Anterior cingulate cortex (tissue), 58 donors: ENCODE data around the gene DACT1.

Source experiments
- DNase-seq, 58 donors: peaks; one replicate each; lab custom pipeline; 2025; lab: John Stamatoyannopoulos, UW

Gene DACT1

DNA sequence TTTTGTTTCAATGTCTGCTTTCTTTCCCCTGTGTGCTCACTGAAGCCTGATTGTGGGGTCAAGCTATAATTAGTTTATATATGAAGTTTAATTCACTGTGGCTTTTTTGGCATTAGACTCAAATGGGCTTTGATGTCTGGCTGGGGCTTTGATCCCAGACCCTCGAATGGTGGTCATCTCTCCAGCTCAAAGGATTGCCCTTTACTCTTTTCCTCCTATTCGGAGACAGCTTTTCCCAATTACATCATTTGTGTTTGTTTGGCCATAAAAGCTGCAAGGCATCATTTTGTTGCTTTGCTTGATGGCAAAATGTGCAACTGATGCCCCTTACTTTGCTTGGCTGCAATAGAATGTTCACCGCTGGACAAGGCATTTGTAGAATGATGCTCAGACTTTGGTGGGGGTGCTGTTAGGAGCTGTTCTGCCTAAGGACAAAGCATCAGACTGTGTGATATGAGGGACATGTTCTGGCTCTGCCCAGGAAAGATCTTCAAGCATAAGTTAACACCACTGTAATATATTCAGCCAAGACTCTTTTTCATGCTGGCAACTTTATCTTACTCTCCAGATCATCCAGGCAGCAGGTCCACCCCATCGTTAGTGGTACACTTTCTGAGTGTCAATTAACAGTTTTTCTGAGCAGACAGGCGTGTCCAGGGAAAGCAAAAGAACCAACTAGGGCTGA, 3.2 kb upstream of the DACT1 start:
- DNase-seq: peak in 1 of 58 donors; percentile 5

DNA sequence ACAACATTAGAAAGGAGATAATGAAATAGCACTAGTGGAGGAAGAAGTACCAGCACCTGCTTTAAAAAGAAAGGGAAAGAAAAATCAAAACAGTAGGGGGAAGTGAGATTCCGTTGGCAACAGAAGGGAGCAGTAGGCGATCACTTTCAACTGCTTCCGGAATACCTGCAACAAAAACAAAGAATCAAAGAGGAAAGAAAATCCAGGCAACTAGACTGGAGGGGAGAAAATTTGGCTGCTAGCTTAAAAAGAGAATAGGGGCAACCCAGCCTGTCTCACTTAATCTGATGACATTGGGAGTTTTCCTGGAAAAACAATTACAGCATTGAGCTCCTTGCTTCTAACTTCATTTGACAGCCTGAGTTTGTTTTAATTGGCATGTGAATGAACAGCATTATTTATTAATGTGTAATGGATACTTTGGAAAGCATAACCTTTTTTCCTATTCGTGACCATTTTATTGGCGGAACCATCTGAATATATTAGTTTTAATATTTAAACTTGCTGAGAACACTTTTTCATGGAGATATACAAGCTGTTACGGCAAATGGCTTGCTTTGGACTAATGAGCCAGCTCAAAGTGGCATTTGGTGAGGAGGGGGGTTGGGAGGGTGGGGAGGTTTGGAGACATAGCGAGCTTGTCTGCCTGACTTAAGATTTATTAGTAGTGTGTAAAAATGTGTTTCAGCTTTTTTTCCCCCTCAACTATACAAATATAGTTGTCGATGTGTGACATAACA, 2.5 kb upstream of the DACT1 start:
- DNase-seq: no peak

DNA sequence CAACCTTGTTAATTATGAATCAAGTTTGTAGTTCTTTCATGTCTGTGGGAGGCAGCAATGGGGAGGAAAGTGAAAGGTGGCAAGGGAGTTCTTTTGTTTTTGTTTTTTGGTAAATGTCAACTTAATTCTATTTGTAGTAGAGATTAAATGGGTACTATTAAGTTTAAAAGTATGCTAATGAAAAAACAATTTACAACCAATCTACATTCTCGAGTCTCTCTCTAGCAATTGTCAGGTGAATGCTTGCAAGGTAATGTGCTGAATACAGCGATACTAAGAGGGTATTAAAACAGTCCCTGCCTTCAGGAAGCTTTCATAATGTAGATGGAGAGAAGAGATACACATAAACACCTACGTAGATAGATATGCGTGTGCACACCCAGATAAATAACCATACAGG, 1.6 kb upstream of the DACT1 start:
- no peak for DNase-seq

DNA sequence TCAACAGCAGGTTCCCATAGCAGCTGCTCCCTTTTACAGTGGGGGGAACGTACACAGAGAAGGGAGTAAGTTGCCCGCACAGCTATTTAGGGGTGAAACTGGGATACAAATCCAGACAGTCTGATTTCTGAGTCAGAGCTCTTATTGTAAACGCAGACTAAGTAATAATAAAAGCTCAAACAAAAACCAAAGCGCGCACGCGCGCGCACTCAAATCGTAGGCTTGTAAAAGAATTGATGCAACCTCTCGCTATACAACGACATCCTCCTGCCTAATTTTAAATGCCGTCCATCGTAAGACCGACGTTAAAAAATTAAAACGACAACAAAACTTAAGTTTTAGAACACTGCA, 747 bp upstream of the DACT1 start:
- DNase-seq: peak in 35 of 58 donors; percentile 4 to 74 (median 35)

DNA sequence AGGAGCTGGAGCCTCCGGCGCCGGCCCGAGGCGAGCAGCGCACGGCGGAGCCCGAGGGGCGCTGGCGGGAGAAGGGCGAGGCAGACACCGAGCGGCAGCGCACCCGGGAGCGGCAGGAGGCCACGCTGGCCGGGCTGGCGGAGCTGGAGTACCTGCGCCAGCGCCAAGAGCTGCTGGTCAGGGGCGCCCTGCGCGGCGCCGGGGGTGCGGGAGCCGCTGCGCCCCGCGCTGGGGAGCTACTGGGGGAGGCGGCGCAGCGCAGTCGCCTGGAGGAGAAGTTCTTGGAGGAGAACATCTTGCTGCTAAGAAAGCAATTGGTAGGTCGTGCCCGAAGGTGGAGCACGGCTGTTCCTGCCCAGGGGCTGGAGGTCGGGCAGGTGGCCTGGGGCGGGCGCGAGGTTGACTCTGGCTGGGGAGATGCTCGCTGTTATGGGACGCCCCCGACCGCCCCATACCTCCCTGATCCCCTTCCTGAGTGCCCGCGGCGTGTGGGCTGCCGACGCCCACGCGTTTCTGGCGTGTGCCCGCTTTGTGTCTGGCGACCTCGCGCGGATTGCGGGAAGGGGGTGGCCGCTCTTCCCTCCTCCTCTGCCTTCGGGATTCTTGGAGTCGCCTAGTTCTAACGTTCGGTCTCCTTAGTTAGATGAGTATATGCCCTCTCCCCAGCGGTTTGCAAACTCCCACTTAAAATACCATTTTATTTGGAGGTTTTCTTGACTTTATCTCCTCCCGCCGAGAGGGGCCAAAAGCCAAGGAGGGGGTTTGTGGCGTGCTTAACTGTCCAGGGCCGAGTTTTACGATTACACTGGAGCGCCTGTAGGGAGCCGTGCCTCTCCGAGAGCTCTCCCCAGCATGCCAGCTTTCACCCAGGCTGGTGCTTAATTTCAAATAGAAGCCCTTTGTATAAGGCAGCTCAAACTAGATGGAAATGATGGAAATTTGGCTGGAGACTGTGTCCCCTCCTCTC, 752 bp downstream of the DACT1 start:
- DNase-seq: peak in 24 of 58 donors; percentile 6 to 61 (median 26)

DNA sequence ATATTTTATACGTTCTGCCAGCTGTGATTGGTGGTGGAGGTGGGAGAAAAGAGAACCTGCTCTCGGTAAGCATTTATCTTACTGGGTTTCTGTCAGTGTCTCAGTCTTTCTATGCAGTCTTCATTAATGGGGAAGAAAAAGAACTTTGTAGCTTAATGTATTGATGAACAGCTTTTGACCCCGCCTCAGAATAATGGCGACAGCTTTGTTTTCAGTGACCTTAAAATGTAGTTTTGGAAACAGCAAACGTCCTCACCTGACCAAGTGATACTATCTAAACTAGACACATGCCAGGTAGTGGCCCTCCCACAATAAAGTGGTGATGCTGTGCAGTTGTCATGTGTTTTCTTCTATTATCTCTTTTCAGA, 1.4 kb downstream of the DACT1 start:
- DNase-seq: no peak

DNA sequence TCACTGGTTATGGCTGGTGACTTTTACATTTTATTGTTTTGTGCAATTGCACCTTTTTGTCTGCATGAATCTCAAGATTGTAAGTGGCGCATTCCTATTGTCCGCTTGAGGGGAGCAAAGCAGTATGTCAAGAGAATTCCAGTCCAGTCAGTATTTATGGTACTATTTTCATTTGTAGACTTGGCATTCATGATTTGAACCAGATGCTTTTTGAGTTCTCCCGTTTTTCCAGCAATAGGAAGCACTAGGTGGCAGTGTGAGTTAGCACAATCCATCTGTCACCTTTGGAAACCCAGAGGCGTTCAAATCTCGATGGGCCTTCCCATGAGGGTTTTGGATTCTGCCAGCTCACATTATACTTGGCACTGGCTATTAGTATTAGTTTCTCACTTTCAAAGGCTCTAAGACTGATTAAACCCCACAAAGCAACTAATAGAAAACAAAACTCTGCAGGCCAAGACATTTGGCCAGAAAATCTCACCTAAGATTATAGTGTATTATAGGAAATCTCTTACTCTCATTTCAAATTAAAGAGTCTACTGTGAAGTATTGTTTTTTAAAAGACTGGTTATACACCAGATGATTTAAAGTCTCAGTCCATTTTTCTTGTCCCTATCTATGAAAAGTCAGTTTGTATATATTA, 2.2 kb downstream of the DACT1 start:
- DNase-seq: peak in 43 of 58 donors; percentile 3 to 69 (median 39)

DNA sequence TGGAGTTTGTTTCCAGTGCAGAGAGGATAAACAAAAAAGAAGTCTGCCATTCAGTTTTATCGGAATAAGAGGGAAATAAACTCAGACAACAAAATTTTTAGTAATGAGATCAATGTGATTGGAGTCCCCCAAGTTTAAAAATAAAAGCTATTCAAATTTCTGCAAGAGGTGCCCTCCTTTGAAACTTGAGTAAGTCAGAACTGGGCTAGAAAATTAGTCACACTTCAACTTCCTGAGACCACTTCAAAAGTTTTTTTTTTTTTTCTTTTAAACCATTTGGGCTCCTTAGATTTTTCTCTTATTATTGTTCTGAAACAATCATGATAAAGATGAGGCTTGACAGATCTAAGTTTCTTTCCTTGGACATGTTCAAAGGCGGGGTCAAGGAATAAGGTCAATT, 3.2 kb downstream of the DACT1 start:
- DNase-seq: no peak

DNA sequence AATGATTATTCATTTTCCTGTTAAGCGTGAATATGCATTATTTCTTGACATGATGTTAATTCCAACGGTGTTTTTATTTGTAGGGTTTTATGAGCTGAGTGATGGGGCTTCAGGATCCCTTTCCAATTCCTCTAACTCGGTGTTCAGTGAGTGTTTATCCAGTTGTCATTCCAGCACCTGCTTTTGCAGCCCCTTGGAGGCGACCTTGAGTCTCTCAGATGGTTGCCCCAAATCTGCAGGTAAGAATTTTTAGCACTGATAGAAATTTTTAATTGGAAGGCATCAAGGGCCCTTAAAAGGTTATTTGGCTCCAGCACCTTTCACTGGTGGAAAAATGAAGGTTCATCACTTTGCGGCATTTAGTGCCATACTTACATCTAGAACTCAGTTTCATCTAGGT, 3.7 kb downstream of the DACT1 start:
- DNase-seq: no peak

DNA sequence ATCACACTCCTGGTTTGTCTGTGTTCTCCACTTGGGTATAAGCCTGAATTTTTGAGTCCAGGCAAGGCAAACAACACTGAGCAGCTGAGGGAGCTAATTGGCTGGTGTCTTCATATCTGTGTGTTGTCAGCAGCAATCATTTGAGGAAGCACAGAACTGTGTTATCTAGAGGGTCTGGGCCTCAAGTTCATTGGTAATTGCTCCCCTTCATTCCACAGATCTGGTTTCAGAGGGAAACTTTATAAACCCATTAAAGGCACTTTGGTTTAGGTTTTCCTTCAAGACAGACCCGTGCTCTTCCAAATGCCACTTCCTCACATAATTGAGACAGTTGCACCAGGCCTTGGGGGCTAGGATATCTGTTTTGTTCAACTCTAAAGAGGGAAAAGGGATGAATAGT, 5.6 kb downstream of the DACT1 start:
- DNase-seq: no peak

DNA sequence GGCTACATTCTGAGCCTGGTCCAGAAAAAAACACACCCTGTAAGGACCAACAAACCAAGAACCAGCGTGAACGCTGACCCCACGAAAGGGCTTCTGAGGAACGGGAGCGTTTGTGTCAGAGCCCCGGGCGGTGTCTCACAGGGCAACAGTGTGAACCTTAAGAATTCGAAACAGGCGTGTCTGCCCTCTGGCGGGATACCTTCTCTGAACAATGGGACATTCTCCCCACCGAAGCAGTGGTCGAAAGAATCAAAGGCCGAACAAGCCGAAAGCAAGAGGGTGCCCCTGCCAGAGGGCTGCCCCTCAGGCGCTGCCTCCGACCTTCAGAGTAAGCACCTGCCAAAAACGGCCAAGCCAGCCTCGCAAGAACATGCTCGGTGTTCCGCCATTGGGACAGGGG, 7.9 kb downstream of the DACT1 start:
- DNase-seq: no peak

DNA sequence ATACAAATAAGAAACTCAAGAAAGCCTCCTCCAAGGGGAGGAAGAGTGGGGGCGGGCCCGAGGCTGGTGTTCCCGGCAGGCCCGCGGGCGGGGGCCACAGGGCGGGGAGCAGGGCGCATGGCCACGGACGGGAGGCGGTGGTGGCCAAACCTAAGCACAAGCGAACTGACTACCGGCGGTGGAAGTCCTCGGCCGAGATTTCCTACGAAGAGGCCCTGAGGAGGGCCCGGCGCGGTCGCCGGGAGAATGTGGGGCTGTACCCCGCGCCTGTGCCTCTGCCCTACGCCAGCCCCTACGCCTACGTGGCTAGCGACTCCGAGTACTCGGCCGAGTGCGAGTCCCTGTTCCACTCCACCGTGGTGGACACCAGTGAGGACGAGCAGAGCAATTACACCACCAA, 8.7 kb downstream of the DACT1 start:
- no peak for DNase-seq

DNA sequence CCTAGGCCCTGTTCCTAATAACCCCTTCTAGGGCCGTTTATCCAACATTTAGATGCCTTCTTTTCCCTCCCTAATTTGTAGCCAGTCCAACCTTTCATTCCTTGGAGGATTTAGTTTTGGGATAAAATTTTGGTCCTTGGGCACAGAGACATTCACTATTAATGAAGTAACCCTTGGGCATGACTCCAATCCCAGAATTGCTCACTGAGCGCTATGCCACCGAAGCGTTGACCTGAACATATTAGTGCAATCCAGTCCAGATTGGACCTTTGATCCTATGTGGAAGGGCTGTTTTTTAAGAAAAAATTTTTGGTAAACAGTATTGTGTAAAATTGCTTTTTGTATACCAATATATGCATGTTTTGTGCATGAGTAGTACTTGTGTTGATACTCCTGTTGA, 10.0 kb downstream of the DACT1 start:
- DNase-seq: no peak

DNA sequence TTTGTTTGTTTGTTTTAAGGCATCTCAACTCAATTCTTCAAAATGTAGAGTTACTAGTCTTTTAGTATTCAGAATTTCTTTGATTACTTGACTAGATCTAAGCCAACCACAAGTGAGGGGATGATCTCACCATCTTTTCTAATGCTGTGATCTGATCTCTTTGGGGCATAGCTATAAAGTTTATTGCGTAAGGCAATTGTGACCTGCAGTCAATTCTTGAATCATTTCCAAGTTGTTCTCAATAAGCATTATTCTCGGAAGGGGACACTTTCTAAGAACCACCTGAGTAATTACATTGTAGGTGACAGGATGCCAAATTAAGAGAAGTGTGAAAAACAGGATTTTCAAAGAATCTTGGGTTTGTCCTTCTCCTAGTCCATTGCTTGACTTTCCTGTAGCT, 13.1 kb downstream of the DACT1 start:
- no peak for DNase-seq

DNA sequence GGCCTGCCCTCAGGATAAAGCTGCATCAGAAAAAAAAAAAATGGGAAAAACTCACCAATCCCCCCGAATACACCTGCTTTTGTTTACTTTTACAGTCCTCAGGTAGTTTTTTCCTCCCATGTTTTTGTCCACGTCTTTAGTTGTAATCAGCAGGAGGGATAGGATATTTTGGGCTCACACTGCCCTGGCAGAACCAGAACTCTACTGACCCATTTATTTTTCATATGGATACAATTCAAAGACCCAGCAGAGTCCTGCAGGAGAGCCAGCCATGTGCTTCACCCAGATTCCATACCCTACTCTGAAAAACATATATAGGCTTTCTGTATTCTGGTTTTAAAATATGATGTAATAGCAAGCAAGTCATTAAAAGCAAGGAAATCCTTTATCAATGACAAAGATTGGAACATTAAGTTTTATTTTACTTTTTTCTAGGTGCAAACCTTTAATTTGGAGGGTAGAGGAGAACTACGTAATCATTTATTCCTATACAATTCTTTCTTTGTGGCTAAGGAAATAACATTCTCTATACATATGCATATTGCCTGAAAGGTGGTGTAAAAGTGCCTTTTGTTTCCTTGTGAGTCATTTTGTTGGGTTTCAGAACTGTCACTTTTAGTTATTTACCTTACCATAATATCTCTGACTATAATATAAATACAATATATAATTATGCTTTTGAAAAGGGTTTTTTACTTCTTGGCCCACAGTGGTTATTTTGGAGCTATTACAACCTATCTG, 19.1 kb downstream of the DACT1 start:
- DNase-seq: no peak

DNA sequence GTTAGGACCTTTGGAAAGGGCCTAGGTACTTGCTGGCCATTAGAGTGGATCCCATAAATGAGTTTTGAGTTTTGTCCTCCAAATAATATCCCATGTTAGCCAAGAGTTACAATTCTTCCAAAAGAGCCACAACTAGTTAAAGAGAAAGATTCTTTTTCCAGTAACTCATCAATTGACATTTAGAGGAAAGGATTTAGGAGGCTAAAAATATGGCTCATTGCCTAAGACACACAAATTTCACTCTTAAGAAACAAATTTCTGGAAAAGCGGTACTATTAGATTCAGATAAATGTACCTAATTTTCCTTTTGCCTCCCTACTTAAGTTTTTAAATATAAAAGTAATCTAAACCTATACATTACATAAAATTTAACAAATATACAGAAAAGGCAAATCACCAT, 21.3 kb downstream of the DACT1 start:
- no peak for DNase-seq

DNA sequence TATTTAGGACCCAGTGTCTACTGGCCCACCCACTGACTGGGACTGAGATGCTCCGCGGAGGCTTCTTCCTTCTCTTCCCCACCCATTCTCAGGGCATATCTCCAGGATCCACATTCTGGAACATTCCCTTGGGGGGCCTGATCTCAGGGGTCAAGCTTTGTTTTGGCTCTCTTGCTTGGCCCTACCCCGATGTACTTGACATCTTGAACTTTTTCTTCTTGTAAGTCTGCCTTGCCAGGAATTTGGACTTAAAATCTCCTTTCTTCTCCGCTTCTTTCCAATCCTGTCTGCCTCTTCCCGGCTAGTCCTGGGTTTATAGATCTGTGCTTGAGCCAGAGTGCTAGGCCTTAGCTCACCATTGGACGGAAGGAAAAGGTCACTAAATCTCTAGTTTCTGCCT, 22.1 kb downstream of the DACT1 start:
- no peak for DNase-seq

DNA sequence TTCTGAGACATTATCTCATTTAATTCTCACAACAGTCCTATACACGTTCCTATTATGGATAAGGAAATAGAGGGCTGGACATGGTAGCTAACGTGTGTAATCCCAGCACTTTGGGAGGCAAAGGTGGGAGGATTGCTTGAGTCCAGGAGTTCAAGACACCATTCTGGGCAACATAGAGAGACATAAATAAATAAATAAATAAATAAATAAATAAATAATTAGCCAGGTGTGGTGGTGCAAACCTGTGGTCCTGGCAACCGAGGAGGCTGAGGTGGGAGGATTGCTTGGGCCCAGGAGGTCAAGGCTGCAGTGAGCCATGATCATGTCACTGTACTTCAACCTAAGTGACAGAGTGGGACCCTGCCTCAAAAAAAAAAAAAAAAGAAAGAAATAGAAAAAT, 22.6 kb downstream of the DACT1 start:
- no peak for DNase-seq

DNA sequence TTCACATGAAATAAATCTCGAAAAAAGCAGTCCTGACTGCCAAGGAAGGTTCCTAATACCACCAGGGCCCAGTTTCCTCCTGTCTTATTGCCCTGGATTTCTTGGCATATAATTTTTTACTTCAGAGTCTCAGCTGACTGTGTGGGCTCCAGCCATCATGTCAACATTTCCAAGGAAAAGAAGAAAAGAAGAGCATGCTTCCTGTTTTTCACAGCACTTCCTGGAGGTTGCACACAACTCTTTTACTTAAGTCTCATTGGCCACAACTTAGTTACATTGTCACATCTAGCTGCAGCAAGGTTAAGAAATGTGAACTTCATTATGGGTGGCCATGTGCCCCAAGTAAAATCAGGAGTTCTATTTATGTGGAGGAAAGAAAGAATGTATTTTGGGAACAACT, 24.3 kb downstream of the DACT1 start:
- DNase-seq: no peak

DNA sequence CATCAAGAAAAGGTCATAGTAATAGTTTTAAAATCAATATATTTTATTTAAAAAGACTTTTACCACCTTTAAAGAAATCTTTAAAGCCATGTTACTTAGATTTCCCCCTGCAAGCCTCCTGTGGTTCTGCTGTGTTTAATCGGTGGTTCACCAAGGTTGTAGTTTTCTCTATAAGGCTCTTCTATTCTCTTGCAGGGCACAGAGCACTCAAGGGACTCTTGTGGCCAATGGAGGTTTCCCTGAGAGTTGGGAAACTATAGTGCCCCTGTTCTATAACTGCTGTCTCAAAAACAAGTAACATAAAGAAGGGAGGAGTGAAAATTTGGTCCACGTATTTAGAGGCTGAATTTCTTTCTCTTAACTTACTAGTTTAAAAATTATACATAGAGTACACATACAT, 25.0 kb downstream of the DACT1 start:
- DNase-seq: no peak
